T1000 (cell line): ENCODE measurements around the gene DYNC2I2.

ENCODE experiments used
- DNase-seq: peaks from one replicate; lab custom pipeline; 2025; ENCODE audit warnings: mixed read lengths; lab: John Stamatoyannopoulos, UW

The DYNC2I2 gene

GRCh38 chr9:128636024-128636390 is 20.6 kb downstream of the DYNC2I2 start:
- no peak for DNase-seq

- peak; percentile 95 for DNase-seq
Observed at GRCh38 chr9:128635266-128636023, 21.2 kb downstream of the DYNC2I2 start.

GRCh38 chr9:128634651-128635262 is 21.9 kb downstream of the DYNC2I2 start:
- DNase-seq = no peak

GRCh38 chr9:128634111-128634510 is 22.5 kb downstream of the DYNC2I2 start:
- DNase-seq = no peak

- no peak for DNase-seq
Observed at GRCh38 chr9:128633601-128634000, 23.0 kb downstream of the DYNC2I2 start.

GRCh38 chr9:128633057-128633456 is 23.6 kb downstream of the DYNC2I2 start:
- DNase-seq = no peak

GRCh38 chr9:128632486-128632885 is 24.2 kb downstream of the DYNC2I2 start:
- DNase-seq = no peak

GRCh38 chr9:128632066-128632465 is 24.6 kb downstream of the DYNC2I2 start:
- no peak for DNase-seq

- DNase-seq = no peak
Observed at GRCh38 chr9:128631636-128632035, 25.0 kb downstream of the DYNC2I2 start.

GRCh38 chr9:128629852-128630545 is 26.6 kb downstream of the DYNC2I2 start:
- no peak for DNase-seq

GRCh38 chr9:128629136-128629535 is 27.5 kb downstream of the DYNC2I2 start:
- DNase-seq = no peak

GRCh38 chr9:128628471-128629048 is 28.1 kb downstream of the DYNC2I2 start:
- no peak for DNase-seq

- DNase-seq = no peak
Observed at GRCh38 chr9:128627906-128628305, 28.7 kb downstream of the DYNC2I2 start.

GRCh38 chr9:128627127-128627715 is 29.4 kb downstream of the DYNC2I2 start:
- no peak for DNase-seq

GRCh38 chr9:128626181-128626580 is 30.5 kb downstream of the DYNC2I2 start:
- no peak for DNase-seq

- DNase-seq = no peak
Observed at GRCh38 chr9:128625391-128626146, 31.1 kb downstream of the DYNC2I2 start.

- no peak for DNase-seq
Observed at GRCh38 chr9:128624566-128624965, 32.1 kb downstream of the DYNC2I2 start.

GRCh38 chr9:128621730-128622455 is 34.8 kb downstream of the DYNC2I2 start:
- no peak for DNase-seq

GRCh38 chr9:128619779-128620178 is 36.9 kb downstream of the DYNC2I2 start:
- DNase-seq = no peak

GRCh38 chr9:128619127-128619526 is 37.5 kb downstream of the DYNC2I2 start:
- no peak for DNase-seq

GRCh38 chr9:128617943-128618342 is 38.7 kb downstream of the DYNC2I2 start:
- DNase-seq = no peak
